ENCODE measurements around the gene ARHGAP8. TPM values are rescaled to one million over a fixed set of nuclear protein-coding genes. Genes with fewer than 3 reads are reported as not detected.

The ARHGAP8 gene
- total and polyA plus RNA-seq, 8 donors = 7.8 to 63.6 (median 11.3) TPM

DNA sequence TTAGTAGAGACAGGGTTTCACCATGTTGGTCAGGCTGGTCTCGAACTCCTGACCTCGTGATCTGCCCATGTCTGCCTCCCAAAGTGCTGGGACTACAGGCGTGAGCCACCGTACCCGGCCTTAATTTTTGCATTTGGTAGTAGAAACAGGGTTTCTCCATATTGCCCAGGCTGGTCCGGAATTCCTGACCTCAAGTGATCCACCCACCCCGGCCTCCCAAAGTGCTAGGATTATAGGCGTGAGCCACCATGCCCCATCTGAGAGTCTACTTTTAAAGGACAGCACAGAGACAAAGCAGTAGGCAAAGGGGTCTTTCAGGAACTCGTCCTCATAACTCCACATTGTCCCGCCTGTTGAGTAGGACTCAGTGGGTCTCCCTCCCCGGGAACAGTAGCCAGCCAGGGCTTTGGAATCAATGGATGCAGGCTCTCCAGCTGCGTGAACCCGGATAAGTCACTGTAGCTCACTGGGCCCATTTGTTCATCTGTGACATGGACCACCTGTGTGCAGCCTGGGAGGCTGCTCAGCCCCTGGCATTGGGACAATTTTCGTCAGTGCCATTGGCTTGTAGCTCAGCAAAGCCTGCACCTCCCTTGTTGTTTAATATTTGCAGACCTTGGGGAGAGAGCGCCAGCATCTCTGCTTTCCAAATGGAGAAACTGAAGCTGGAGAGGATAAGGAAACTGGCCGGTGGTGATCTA, 86.1 kb downstream of the ARHGAP8 start:
- 72 to 88% (median 81%) methylated on average over 12 to 16 of the region's 16 CpGs for WGBS, 5 donors
- Histone ChIP-seq H3K4me1 (peaks cover 0 to 4% (median 0%) of the 10 kb centered on the region in 4 donors), H3K27me3 (peaks cover 0 to 6% (median 0%) of the 10 kb centered on the region in 3 donors), H3K4me3 (no peak overlapping the region), H3K9me3 (peaks cover 0 to 20% (median 12%) of the 10 kb centered on the region in 4 donors), H3K27ac (no peak overlapping the region), H3K36me3 (peaks cover 0 to 10% (median 3%) of the 10 kb centered on the region in 4 donors)
- TF ChIP-seq EP300 (IDR thresholded peaks at IDR 0.05) (no peak), POLR2A (IDR thresholded peaks at IDR 0.05) (no peak), POLR2AphosphoS5 (IDR thresholded peaks at IDR 0.05) (no peak)
- TF ChIP-seq, protein P1, sequence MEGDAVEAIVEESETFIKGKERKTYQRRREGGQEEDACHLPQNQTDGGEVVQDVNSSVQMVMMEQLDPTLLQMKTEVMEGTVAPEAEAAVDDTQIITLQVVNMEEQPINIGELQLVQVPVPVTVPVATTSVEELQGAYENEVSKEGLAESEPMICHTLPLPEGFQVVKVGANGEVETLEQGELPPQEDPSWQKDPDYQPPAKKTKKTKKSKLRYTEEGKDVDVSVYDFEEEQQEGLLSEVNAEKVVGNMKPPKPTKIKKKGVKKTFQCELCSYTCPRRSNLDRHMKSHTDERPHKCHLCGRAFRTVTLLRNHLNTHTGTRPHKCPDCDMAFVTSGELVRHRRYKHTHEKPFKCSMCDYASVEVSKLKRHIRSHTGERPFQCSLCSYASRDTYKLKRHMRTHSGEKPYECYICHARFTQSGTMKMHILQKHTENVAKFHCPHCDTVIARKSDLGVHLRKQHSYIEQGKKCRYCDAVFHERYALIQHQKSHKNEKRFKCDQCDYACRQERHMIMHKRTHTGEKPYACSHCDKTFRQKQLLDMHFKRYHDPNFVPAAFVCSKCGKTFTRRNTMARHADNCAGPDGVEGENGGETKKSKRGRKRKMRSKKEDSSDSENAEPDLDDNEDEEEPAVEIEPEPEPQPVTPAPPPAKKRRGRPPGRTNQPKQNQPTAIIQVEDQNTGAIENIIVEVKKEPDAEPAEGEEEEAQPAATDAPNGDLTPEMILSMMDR (IDR thresholded peaks at IDR 0.05) = no peak
- peak in 1 of 2 donors; percentile 68 for DNase-seq
- intact Hi-C loops (cut with DNase I; ENCODE audit: low total_unique reads) = no loop called here

DNA sequence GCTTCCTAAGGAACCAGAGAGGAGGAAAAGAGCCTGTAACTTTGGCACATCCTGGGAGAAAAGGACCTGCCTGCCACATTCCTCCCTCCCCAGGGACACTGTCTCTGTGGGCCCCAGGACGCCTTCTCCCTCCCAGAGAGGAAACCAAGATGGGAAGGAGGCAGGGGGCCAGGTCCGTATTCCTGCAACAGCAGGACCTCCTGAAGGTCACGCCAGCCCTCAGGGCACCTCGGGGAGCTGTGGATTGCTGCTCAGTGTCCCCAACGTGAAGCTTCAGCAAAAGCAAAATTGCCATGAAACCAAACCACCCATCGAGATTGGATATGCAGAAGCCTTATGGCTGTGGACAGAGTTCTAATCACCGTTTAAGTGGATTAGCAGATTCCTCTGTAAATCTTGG, 86.7 kb downstream of the ARHGAP8 start:
- H3K36me3 ChIP-seq = peaks cover 0 to 10% (median 3%) of the 10 kb centered on the region in 4 donors
- peaks cover 0 to 4% (median 0%) of the 10 kb centered on the region in 4 donors for H3K4me1 ChIP-seq
- H3K4me3 ChIP-seq = no peak overlapping the region
- H3K9me3 ChIP-seq = peaks cover 3 to 22% (median 15%) of the 10 kb centered on the region in 4 donors
- TF ChIP-seq POLR2AphosphoS5 (IDR thresholded peaks at IDR 0.05) = no peak
- TF ChIP-seq, protein P1 (IDR thresholded peaks at IDR 0.05) = no peak
- no peak for TF ChIP-seq EP300 (IDR thresholded peaks at IDR 0.05)
- TF ChIP-seq POLR2A (IDR thresholded peaks at IDR 0.05) = no peak
- peaks cover 0 to 6% (median 0%) of the 10 kb centered on the region in 3 donors for H3K27me3 ChIP-seq
- WGBS, 5 donors = 58 to 85% (median 78%) methylated on average over 7 of the region's 7 CpGs
- no peak overlapping the region for H3K27ac ChIP-seq
- DNase-seq = no peak
- intact Hi-C loops (cut with DNase I; ENCODE audit: low total_unique reads) = no loop called here

DNA sequence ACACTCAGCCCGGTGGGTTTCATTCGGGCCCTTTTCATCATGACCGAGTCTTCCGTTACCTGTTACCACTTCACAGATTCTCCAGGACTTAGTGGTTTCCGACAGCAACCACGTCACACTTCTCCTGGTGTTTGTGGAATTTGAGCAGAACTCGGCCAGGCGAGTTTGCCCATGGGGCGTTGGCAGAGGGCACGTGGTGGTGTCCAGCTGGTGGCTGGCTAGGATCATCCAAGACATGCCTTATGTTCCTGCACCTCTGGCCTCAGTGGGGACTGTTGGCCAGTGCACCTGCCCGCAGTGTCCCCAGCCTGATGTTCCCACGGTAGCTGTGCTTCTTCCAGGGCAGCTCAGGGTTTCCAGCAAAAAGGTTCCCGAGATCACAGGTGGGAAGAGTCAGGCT, 87.3 kb downstream of the ARHGAP8 start:
- Histone ChIP-seq H3K4me3 (no peak overlapping the region), H3K27me3 (peaks cover 0 to 6% (median 0%) of the 10 kb centered on the region in 3 donors), H3K36me3 (peaks cover 0 to 10% (median 3%) of the 10 kb centered on the region in 4 donors), H3K9me3 (peaks cover 5 to 22% (median 17%) of the 10 kb centered on the region in 4 donors), H3K4me1 (peaks cover 0 to 4% (median 0%) of the 10 kb centered on the region in 4 donors), H3K27ac (no peak overlapping the region)
- 91 to 94% (median 91%) methylated on average over 12 to 13 of the region's 13 CpGs for WGBS, 5 donors
- intact Hi-C loops (cut with DNase I; ENCODE audit: low total_unique reads) = no loop called here
- DNase-seq = no peak
- TF ChIP-seq EP300 (IDR thresholded peaks at IDR 0.05) = no peak
- TF ChIP-seq POLR2A (IDR thresholded peaks at IDR 0.05) = no peak
- TF ChIP-seq, protein P1 (IDR thresholded peaks at IDR 0.05) = no peak
- TF ChIP-seq POLR2AphosphoS5 (IDR thresholded peaks at IDR 0.05) = no peak

DNA sequence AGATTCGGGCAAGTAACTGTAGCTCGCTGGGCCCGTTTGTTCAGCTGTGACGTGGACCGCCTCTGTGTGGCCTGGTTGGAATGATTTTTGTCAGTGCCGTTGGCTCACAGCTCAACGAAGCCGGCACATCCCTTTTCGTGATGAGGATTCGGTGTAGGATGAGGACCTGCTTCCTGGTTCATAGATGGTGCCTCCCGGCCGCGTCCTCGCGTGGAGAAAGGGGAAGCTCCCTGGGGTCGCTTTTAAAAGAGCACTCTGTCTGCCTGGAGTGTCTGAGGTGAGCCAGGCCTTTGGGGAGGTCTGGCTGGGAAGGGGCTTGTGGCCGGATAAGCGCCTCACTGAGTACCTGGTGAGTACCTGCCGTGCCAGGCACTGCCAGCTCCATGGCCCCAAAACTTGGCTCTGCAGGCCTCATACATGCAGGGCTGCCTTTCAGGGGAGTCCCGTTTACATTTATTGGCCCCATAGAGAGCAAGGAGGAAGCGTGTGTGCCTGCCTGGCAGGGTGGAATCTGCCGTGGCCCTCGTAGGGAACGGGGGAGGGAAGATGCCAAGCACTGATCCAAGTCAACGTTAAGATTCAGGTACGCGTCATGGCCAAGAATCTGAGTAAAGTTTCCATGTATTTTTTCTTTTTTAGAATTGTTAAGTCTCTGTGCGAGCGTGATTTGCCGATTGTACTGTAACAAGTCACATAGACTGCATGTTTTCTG, 88.4 kb downstream of the ARHGAP8 start:
- Histone ChIP-seq H3K27me3 (peaks cover 0 to 6% (median 0%) of the 10 kb centered on the region in 3 donors), H3K36me3 (peaks cover 0 to 4% (median 0%) of the 10 kb centered on the region in 4 donors), H3K9me3 (peaks cover 5 to 13% (median 11%) of the 10 kb centered on the region in 4 donors), H3K4me3 (no peak overlapping the region), H3K27ac (no peak overlapping the region), H3K4me1 (peaks cover 0 to 4% (median 0%) of the 10 kb centered on the region in 4 donors)
- WGBS, 5 donors = 83 to 88% (median 86%) methylated on average over 23 to 30 of the region's 30 CpGs
- intact Hi-C loops (cut with DNase I; ENCODE audit: low total_unique reads) = no loop called here
- TF ChIP-seq EP300 (IDR thresholded peaks at IDR 0.05) (no peak), POLR2AphosphoS5 (IDR thresholded peaks at IDR 0.05) (no peak), POLR2A (IDR thresholded peaks at IDR 0.05) (no peak)
- TF ChIP-seq, protein P1 (IDR thresholded peaks at IDR 0.05) = no peak
- DNase-seq = no peak
